A172 (cell line): ENCODE measurements around the gene GLT1D1. TPM values are rescaled to one million over a fixed set of nuclear protein-coding genes. Genes with fewer than 3 reads are reported as not detected.

ENCODE experiments used
- DNase-seq: peaks from one replicate; pipeline ENCODE4 v3.0.0-alpha.2; 2015; ENCODE audit warnings: low spot score
- total RNA-seq: library from RNA; depleted of rRNA; stranded (reverse); fragments of >200 nt; shearing (Covaris generic); gene quantifications from 2 replicates; pipeline ENCODE4 v1.2.3, GENCODE V29; 2014; rRNA removed

Gene GLT1D1
- total RNA-seq, 1 experiment from 2014 or later: not detected

- DNase-seq: no peak
Observed at GRCh38 chr12:129001826-129002225, 148.5 kb downstream of the GLT1D1 start.

GRCh38 chr12:129002427-129002826 is 149.1 kb downstream of the GLT1D1 start:
- DNase-seq: no peak

- DNase-seq: no peak
Observed at GRCh38 chr12:129005416-129005815, 152.1 kb downstream of the GLT1D1 start.

- DNase-seq: no peak
Observed at GRCh38 chr12:129005829-129006228, 152.6 kb downstream of the GLT1D1 start.

GRCh38 chr12:129009833-129010622 is 156.8 kb downstream of the GLT1D1 start:
- no peak for DNase-seq

GRCh38 chr12:129016159-129016558 is 162.9 kb downstream of the GLT1D1 start:
- no peak for DNase-seq

GRCh38 chr12:129025055-129025454 is 171.8 kb downstream of the GLT1D1 start:
- DNase-seq: no peak

- no peak for DNase-seq
Observed at GRCh38 chr12:129028844-129029243, 175.6 kb downstream of the GLT1D1 start.

Other genes with a start within 250 kb of the GLT1D1 start
- 26.7 and 30.3 TPM in 2 replicates for gene SLC15A4, start 29.5 kb upstream of the GLT1D1 start, total RNA-seq